GM21723 (cell line): ENCODE measurements around the gene CTIF.

Source experiments
- ATAC-seq: cut with Tn5 transposase; IDR thresholded peaks from one replicate; pipeline ENCODE4 v1.9.1; 2021; ENCODE audit warnings: mild to moderate bottlenecking, moderate library complexity; ENCODE audit not compliant: unreplicated experiment

CTIF gene

GRCh38 chr18:48617844-48618497 lies 79.1 kb downstream of the CTIF start:
- ATAC-seq, result no peak

DNA sequence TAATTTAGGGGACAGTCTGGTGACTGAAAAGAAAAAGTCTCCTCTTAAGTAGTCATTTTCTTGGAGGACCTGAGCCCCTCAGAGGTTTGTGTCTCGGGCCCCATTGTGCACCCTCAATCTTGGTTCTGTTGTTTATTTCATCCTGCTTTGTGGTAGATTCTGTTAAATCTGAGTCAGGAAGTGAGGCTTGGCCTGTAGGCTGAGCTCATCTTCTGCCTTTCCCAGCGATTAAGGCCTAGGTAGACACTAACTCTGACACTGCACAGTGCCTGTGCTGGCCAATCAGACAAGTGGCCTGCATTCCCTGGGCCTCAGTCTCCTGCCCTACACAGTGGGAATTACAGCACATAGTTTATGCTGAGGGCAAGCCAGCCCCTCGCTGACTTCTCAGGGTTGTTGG lies 80.2 kb downstream of the CTIF start:
- ATAC-seq, result no peak

DNA sequence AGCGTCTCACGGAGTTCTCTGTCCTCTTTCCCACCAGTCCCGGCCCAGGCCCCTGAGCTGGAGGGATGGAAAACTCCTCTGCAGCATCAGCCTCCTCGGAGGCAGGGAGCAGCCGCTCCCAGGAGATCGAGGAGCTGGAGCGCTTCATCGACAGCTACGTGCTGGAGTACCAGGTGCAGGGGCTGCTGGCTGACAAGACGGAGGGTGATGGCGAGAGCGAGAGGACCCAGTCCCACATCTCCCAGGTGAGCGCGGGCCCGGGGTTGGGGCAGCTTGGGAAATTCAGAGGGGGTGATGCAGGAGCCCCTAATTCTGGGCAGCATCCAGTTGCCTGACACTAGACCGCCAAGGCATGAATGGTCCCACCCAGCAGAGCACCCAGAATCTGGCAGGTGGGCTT lies 80.7 kb downstream of the CTIF start:
- ATAC-seq, result no peak

GRCh38 chr18:48620071-48620470 lies 81.2 kb downstream of the CTIF start:
- no peak for ATAC-seq

GRCh38 chr18:48621240-48621639 lies 82.4 kb downstream of the CTIF start:
- ATAC-seq, result no peak

GRCh38 chr18:48621815-48622555 lies 83.2 kb downstream of the CTIF start:
- ATAC-seq, result no peak

- ATAC-seq, result peak; percentile 61
Measured at GRCh38 chr18:48622911-48623431, 84.1 kb downstream of the CTIF start.

- no peak for ATAC-seq
Measured at GRCh38 chr18:48623468-48624235, 84.8 kb downstream of the CTIF start.

DNA sequence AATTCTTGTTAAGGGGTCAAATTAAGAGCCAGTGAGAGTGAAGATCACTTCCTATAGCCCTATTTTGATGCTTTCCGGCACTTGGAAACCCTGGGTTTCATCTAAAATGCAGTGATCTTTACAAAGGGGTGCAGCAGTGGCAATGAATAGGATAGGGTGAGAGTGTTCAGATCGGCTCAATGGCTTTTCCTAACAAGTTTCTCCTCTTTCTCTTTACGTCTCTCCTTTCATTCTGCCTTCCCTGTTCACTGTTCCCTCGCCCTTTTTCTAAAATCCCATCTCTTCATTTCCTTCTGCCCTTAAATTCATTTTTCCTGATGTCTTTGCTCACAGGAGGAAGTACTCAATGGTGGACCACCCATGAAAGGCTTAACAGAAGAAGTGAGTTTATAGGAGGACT lies 86.0 kb downstream of the CTIF start:
- ATAC-seq, result no peak

GRCh38 chr18:48627216-48627615 lies 88.4 kb downstream of the CTIF start:
- ATAC-seq, result no peak

- ATAC-seq, result no peak
Measured at GRCh38 chr18:48629730-48630324, 91.0 kb downstream of the CTIF start.

GRCh38 chr18:48631851-48632250 lies 93.0 kb downstream of the CTIF start:
- ATAC-seq, result no peak

GRCh38 chr18:48632676-48633257 lies 93.9 kb downstream of the CTIF start:
- ATAC-seq, result no peak

GRCh38 chr18:48634491-48634890 lies 95.7 kb downstream of the CTIF start:
- no peak for ATAC-seq

DNA sequence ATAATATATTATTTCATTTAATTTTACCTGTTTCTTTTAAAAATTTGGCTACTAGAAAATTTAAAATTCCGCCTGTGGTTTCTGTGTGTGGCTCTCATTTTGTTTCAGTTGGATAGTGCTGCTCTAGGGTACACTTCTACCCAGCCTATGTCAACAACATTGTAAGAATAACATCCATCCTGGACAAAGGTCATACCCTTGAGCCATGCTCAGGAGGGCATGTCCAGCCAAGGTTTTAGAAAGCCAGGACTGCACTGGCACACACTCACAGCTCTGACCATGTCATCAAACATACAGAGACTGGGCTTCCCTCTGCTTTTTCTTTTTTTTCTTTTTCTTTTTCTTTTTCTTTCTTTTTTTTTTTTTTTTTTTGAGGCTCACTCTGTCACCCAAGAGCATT lies 96.1 kb downstream of the CTIF start:
- no peak for ATAC-seq

- ATAC-seq, result no peak
Measured at GRCh38 chr18:48635806-48636205, 97.0 kb downstream of the CTIF start.

GRCh38 chr18:48636436-48636835 lies 97.6 kb downstream of the CTIF start:
- no peak for ATAC-seq

GRCh38 chr18:48637081-48637990 lies 98.5 kb downstream of the CTIF start:
- ATAC-seq, result no peak

DNA sequence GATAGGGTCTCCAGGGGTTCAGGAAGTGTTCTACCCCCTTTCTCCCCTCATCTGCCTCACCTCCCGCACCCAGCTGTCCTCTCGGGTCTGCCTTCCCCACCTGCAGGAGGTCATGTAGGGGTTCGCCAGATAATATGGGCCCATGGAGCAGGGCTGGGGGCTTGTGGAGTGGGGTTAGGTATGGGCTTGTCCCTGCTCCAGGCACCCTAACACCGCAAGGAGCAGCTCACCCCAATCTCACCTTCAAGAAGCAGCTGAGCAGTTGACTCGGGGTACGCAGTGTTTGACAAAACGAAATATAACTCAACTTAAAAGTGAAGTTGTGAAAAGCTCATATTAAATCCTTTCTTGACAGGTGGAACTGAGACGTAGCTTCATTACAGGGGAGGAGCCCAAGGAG lies 99.6 kb downstream of the CTIF start:
- no peak for ATAC-seq
